HG02885 (cell line): Measurements from ENCODE around the gene KIAA0586.
"Not testable (repeated sequence)": the region's sequence is repeated elsewhere in the genome, so short reads cannot be mapped to it uniquely, and the experiment has no call there.

Source experiments
- ATAC-seq: cut with Tn5 transposase; IDR thresholded peaks from one replicate; pipeline ENCODE4 v1.9.1; 2021; ENCODE audit warnings: mild to moderate bottlenecking; ENCODE audit not compliant: unreplicated experiment, poor library complexity

KIAA0586 gene

DNA sequence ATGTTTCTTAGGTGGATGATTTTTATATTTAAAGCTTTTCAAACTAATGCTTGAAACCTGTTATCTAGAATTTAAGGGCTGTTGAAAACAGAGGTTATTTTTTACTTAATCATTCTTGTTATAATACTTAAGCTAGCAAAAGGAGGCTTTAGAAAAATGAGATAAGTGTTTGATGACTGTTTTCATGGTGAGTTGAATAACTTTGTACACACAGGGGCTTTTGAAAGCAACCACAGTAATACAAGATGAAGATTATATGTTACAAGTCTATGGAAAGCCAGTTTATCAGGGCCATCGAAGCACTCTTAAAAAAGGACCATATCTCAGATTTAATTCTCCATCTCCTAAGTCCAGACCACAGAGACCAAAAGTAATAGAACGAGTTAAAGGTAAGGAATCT lies 33.3 kb downstream of the KIAA0586 start:
- ATAC-seq: no peak

DNA sequence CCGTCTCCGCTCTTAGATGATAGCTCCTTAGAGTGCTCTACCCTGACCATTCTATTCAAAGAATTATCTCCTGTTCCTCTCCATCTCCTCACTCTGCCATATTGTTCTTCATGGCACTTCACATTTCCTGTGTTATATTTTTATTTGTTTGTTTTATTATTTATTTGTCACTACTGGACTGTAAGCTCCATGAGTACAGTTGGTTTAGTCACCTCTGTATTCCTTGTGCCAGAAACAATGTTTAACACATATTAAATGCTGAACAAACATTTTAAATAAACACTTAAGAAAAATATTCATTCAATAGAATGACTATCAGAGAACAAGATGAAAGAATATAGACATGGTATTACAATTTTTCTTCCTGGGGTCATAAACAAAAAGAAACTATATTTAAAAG lies 35.6 kb downstream of the KIAA0586 start:
- no peak for ATAC-seq

DNA sequence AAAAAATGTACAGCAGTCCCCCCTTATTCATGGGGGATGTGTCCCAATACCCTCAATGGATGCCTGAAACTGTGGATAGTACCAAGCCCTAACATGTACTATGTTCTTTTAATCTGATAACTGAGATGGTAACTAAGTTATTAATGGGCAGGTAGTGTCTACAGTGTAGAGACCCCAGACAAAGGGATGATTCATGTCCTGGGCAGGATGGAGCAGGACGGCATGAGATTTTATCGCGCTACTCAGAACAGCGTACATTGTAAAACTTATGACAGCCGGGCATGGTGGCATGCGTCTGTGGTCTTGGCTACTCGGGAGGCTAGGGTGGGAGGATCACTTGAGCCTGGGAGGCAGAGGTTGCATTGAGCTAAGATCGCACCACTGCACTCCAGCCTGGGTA lies 37.1 kb downstream of the KIAA0586 start:
- no peak for ATAC-seq

DNA sequence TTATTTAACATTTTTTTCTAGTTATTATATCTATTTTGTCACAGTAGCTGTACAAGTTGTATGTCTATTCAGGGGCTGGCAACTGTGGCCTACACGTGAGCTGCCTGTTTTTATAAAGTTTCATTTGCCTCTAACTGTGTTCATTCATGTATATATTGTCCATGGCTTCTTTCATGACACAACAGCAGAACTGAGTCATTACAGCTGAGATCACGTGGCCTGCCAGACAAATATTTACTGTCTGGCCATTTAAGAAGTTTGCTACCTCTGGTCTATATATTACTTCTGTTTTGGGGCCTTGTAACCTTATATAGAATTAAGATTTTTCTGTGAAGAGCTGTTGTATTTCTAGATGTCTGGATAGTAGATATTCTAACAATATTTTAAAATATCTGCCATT lies 37.9 kb downstream of the KIAA0586 start:
- ATAC-seq: no peak

DNA sequence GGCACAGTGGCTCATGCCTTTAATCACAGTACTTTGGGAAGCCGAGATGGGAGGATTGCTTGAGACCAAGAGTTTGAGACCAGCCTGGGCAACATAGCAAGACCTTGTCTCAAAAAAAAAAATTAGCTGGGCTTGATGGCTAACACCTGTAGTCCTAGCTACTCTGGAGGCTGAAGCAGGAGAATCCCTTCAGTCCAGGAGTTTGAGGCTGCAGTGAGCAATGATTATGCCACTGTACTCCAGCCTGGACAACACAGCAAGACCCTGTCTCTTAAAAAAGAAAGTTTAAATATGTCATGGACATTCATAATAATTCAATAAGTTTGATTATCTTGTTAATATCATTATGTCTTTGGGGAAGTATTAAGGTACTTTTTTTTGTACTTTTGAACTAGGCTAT lies 38.9 kb downstream of the KIAA0586 start:
- ATAC-seq: no peak

DNA sequence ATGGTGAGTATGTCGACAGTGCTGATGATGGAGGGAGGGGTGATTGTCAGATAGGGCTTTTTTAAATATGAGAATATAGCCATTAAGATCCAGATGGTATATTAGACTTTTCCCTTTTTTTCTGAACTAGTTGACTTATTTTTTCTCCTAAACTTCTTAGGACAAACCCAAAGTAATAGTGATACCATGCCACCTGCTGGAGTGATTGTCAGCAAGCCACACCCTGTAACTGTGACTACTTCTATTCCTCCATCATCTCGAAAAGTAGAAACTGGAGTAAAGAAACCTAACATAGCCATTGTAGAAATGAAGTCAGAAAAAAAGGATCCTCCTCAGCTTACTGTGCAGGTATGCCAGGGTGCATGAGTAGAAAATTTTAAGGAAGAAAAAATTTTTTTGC lies 40.1 kb downstream of the KIAA0586 start:
- no peak for ATAC-seq

DNA sequence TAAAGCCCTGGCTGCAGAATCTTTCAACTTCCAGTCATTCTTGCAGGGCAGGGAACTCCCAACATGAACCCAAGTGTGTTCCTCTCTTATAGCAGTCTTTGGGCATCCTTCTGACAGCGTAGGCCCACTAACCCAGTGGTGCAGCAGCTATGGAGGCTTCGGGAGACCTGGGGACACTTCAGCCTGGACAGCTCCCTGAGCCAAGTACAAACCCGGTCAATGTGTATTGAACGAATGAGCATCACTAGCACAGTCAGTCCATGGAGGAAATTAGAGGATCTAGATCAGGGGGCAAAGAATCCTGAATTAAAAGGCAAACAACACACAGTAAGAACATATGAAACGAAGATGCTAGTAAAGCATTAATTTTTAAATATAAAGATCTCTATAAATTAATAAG lies 41.8 kb downstream of the KIAA0586 start:
- no peak for ATAC-seq

DNA sequence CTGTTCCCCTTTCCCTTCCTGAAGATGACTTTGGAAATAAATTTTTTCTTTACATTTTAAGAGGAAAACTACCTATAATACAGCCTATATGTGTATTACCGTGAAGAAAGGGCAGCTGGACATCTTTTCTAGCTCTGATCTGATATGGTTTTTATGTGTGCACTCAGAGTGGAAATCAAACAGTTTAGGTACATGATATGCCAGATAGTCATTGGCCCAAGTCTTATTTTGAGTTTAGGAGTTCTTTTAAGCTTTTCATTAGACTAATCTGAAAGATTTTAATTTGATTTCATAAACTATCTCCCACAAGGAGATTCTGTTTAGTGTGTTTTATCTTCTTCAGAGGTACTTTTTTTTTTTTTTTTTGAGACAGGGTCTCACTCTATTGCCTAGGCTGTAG lies 48.8 kb downstream of the KIAA0586 start:
- ATAC-seq: no peak

DNA sequence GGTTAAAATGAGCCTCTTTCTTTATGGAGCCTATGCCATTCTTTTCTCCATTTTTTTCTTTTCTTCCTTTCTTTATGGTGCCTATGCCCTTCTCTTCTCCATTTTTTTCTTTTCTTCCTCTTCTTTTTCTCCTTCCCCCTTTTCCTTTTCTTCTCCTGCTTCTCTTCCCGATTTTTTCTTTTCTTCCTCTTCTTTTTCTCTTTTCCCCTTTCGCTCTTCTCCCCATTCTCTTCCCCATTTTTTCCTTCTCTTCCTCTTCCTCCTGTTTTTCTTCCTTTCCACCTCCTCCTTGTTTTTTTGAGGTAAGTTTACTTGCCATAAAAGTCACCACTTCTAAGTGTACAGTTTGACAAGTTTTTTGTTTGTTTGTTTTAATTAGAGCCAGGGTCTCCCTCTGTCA lies 50.1 kb downstream of the KIAA0586 start:
- no peak for ATAC-seq

DNA sequence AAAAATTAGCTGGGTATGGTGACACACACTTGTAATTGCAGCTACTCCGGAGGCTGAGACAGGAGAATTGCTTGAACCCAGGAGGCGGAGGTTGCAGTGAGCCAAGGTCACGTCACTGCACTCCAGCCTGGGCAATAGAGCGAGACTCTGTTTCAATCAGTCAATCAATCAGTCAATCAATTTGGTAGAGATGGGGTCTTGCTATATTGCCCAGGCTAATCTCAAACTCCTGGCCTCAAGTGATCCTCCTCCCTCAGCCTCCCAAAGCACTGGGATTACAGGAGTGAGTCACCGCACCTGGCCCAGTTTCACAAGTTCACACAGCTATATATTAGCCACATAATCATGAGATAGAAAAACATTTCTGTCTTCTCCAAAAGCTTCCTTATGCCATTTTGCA lies 50.8 kb downstream of the KIAA0586 start:
- not testable (repeated sequence) for ATAC-seq

DNA sequence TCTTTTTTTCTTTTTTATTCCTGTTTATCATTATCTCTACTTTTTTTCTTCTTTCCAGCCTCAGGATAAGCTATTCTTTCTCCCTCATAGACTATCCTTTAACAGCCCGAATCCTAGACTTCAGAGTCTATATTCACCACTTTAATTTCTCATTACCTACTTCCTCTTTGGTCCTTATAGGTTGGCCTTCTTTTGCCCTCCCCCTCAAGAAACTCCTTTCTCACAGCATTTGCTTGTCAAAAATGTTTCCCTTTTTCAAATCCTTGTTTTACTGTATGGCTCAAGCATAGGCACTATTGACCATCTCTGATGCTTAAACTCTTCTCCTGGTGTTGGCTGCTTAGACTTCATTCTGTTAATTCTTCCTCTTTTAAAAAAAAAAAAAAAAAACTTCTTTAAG lies 52.5 kb downstream of the KIAA0586 start:
- no peak for ATAC-seq

DNA sequence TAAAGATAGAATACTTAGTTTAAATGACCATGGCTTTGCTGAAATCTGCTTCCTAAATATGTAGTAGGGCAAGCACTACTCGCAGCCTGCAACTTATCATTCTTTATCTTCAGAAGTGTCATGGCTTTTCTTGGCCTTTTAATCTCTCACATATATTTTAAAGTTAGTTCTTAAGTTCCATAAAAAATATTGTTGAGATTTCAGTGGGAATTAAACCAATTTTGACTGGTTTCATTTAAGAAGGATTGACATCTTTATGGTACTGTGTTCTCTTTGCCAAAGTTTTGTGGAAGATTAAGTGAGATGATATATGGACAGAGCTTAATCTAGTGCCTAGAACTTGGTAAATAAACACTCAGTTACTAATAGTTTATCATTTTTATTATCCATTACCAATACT lies 56.7 kb downstream of the KIAA0586 start:
- ATAC-seq: no peak

DNA sequence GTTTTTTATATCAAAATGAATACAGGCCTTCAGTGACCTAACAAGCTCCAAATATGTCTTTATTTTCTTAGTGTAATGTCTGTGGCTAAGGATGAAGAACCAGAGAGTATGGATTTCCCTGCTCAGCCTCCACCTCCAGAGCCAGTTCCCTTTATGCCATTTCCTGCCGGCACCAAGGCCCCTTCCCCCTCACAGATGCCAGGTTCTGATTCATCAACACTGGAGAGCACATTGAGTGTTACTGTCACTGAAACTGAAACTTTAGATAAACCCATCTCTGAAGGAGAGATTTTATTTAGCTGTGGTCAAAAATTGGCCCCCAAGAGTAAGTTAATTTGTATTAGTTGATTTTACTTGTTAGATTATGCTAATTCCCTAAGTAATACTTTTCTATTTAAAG lies 61.0 kb downstream of the KIAA0586 start:
- no peak for ATAC-seq

DNA sequence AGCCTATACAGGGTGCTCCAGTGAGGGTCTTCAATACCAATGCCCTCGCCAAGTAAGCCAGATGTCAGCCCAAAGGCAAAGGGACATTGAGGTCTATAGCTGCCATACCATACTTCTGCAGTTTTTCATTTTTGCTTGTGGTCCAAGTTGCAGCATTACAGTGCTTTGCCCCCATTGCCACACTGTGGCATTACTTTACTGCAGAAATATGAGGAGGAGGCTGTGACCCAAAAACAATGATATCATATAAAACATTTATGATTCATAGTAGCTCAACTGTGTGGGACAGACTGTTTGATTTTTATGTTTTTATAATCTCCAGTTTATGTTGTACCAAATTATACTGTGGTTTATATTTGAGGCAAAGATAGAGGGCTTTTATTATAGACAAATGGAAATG lies 64.1 kb downstream of the KIAA0586 start:
- no peak for ATAC-seq

DNA sequence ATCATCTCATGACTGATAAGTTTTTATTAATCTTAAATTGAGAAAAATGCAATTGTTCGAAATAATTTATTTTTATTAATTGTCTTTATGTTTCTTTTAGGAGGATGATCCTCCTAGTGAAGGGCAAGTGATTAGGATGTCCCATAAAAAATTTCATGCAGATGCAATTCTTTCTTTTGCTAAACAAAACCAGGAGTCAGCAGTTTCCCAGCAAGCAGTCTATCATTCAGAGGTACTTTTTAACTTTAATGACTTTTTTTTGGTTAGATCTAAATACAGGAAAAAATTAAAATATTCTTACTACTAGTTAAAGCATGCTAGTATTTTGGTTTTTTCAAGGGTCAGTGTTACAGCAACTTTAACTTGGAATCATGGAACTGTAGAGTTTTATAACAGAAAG lies 64.5 kb downstream of the KIAA0586 start:
- no peak for ATAC-seq

DNA sequence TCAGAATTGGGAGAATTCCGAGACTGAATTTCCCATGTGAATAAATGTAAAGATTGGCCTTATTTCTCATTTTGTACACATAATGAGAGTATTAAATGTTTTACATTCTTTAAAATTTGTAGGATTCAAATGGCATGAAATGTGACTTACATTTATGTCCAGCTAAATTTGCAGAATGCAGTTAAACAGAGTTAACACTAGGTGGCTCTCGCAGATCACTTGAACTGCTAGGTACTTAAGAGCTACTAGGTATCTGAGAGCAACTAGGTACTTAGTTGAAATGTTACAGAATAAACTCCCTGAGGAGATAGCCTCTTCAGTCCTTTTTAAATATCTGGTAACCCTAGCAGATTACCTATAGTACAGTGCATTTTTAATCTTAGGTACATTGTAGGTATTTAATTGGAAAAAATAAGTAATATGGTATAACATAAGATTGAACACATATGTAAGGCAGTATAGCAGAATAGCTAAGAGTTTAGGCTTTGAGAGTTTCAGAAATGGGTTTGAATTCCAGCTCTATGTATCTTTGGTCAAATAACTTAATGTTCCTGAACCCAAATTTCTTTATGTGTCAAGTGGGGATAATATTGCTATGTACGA lies 73.8 kb downstream of the KIAA0586 start:
- peak; percentile 78 for ATAC-seq

DNA sequence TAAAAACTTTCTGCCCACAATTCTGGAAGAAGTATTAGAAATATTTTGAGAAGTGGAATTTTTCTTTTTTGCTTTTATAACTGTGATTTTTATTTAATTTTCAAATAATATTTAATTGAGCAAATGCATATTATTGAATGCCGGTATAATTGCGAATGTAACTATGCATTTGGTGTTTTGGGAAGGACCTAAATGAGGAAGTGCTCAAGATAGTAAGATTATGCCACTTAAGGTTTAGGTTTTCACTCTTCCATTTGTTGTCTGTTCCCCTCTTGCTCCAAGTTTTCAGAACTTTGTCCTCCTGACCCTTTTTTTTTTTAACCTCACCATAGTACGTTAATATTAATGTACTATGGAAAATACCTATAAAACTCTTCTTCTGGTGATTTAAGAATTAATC lies 85.8 kb downstream of the KIAA0586 start:
- ATAC-seq: no peak

DNA sequence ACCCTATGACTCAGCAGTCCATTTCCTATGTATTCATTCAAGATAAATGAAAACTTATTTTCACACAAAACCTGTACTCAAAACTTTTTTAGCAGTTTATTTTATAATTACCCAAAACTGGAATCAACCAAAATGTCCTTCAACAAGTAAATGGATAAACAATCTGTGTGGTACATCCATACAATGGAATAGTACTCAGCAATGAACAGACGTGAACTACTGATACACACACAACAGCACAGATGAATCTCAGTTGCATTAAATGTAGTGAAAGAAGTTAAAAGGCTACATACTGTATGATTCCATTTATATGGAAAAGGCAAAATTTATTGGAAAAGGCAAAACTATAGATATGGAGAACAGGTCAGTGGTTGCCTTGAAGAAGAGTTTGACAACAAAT lies 90.1 kb downstream of the KIAA0586 start:
- no peak for ATAC-seq

DNA sequence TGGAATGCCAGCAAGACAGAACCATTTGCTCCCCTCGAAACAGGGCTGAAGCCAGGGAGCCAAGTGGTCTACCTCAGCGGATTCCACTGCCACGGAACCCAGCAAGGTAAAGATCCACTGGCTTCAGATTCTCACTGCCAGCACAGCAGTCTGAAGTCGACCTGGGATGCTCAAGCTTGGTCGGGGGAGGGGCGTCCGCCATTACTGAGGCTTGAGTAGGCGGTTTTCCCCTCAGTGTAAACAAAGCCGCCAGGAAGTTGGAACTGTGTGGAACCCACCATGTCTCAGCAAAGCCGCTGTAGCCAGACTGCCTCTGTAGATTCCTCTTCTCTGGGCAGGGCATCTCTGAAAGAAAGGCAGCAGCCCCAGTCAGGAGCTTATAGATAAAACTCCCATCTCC lies 98.2 kb downstream of the KIAA0586 start:
- ATAC-seq: not testable (repeated sequence)

DNA sequence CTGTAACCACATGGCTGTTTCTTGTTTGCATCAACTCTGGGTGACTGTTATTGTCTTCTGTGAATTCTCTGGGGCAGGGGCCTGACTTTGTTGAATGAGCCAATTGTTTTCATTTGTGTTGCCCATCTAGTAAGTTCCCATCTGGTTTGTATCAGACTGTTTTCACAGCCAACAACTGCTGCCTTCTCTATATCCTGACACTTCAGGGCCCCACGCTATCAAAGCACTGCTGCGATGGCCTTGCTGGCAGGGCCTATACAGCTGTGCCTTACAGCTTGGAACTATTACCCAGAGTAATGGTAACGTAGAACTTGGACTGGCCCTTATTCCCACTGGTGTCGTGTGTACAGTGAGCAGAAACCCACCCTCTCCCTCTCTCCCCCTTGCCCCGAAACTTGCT lies 105.9 kb downstream of the KIAA0586 start:
- no peak for ATAC-seq

DNA sequence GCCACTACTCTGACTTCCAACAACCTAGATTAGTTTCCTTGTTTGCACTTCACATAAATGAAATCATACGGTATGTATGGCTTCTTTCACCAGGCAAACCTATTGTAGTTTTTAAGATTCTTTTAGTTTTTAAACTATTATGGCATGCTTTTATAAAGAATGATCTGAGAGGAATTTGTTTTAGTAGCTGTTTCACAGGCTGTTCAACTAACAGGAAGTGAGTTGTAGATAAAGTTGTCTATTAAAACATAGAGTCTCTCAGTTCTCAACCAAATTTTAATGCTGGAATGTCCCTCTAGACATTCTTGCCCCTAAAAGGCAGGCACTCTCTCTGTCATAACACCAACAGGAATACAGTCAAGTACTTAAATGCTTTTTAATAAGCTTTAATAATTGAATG lies 107.5 kb downstream of the KIAA0586 start:
- ATAC-seq: no peak

DNA sequence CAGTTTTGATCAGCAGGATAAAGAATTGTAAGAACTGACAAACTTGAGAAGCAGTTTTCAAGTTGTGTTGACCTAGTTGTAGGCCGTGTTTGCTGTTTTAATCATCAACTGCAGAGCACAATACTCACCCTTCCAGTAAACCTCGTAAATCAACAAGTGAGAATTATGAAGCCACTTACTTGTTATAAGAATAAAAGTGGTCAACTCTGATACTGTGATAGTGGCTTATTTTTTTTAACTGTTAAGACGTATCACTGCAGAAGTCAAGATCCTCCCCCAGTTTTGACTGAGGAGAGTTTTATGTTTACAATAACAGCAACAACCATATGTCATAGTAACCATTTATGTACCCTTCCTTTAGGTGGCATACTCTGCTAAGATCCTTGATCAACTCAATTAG lies 109.5 kb downstream of the KIAA0586 start:
- ATAC-seq: no peak
